Occipital lobe (tissue), 2 donors: ENCODE data around the gene ENTR1. TPM values are rescaled to one million over a fixed set of nuclear protein-coding genes. Genes with fewer than 3 reads are reported as not detected.
A peak's percentile ranks its signal among the peaks of the same experiment; 100 is the strongest.

Source experiments
- DNase-seq: peaks from one replicate; lab custom pipeline; 2025; lab: John Stamatoyannopoulos, UW
- total RNA-seq: library from RNA; depleted of rRNA; stranded (reverse); fragments of >200 nt; gene quantifications from one replicate; pipeline ENCODE4 v1.2.3, GENCODE V29; 2014

ENTR1 gene
- total RNA-seq, 1 donor from 2014 or later: 20.1 TPM

DNA sequence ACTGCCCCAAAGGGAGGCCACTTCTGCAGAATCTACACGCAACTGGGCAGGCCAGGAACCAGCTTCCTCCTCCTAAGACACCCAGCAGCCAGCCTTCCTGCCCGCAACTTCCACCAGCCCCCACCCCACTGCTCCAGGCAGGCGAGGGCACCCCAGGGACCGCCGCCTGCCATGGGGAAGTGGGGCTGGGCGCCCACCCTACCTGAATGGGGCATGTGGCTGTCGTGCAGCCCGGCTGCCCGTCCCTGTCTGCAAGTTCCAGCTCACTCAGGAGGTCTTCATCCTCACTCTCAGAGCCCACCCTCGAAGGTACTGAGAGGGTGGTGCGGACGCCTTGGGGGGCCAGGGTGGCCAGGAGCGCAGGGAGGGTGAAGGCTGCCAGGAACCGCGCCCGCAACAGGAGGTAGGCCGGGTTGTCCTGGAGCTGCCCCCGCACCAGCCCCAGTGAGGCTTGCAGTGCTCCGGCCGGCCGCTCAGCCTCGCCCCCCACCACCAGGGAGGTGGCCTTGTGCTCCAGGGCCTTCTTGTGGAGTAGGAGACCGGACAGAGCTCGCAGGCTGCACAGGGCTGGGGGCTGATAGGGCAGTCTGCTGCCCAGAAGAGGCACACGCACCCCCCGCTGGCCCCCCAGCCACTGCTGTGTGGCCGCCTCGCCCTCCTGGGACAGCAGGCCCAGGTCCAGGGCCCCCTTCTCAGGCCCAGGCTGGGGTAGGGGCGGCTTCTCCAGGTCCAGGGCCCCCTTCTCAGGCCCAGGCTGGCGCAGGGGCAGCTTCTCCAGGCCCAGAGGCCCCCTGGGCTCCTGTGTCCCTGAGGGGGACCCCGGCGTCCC, 32.9 kb downstream of the ENTR1 start:
- DNase-seq: no peak

DNA sequence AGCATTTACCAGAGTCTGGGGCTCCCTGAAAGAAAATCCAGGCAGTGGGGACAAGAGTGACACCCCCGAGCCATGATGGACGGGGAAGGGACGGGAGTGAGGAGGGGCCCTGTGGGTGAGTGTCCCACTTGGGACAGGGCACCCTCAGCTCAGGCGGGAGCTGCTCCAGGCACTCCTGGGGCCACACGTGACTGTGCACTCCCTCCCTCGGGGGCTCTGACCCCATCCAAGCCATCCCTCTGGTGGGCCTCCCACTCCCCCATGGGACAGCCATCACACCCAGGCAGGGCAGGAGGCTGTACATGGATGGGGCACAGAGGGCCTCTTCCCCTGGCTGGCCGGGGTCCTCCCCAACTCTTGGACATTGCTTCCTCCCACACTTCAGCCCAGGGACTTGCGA, 34.0 kb downstream of the ENTR1 start:
- DNase-seq: no peak

DNA sequence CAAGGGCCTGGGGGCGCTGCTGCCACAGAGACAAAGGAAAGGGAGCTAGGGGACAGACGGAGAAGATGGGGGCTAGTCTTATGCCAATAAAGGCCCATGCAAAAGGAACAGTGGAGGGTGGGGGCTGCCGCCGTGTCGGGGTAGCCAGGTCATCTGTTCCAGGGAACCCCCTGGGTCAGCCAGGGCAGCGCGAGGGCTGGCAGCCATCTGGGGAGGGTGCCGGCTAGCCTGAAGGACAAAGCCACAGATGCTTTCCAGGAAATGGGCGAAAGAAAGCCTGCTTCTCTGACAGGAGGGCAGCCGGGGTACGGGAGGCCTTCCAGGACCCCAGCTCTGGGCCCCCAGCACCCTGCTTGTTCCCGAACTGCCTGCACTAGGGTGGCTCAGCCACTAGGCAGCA, 35.3 kb downstream of the ENTR1 start:
- no peak for DNase-seq

DNA sequence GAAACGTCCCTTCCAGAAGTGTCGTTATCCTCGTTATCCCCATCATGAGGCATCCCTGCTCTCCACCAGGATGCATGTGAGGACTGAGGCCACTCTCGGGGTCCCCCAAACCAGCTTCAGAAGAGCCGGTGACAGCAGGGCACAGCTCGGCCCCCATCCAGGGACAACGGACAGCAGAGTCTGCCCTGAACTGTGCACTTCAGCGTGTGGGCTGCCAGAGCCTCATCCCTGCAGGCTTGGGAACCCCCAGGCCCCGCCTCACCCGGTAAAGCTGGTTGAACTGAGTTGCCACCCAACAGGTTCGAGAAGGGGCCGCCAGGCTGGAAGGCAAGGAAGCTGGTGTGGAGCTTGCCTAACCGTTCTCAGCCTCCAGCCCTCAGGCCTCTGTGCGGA, 36.2 kb downstream of the ENTR1 start:
- no peak for DNase-seq

DNA sequence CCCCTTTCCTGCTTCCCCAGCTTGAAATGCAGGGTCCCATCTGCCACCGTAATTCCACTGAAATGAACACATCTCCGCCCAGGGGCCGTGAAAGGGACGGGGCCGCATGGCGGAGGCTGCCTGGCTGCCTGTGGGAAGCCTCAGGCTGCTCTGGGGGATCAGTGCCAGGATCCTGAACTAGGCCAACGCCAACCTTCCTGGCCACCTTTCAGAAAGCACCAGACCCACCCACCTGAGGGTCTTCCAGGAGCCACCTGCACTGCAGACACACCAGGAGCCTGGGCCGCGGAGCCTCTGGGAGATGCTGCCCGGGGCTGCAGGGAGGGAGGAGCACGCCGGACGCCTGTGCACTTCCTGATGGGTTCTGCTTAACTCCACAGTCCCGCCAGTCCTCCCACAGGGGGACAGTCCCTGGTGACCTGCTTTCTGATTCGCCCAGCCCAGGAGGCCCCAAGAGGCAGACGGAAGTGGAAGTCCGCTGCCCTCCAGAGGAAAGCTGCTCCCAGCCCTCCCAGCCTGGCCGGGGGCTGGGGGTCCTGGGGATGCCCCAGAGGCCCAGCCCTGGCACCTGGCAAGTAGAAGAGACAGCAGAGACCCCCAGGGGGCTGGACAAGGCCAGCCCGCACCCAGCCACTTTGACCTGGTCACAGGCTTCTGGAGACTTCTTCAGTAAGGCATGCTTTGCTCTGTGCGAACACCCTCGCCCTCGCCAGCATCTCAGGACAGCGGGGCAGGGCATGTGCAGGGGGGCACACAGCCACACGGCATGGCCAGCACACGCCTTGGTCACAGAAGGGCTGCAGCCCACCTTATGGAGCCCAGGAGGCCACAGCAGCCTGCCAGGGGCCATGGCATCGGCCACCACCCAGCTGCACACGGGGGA, 36.9 kb downstream of the ENTR1 start, which contains the start of gene CARD9:
CARD9 (minus strand) TSS at position 370 of the 883 bp plus-strand sequence. CDS start 1,591 bp downstream, outside the sequence.
- DNase-seq: peak; percentile 35

DNA sequence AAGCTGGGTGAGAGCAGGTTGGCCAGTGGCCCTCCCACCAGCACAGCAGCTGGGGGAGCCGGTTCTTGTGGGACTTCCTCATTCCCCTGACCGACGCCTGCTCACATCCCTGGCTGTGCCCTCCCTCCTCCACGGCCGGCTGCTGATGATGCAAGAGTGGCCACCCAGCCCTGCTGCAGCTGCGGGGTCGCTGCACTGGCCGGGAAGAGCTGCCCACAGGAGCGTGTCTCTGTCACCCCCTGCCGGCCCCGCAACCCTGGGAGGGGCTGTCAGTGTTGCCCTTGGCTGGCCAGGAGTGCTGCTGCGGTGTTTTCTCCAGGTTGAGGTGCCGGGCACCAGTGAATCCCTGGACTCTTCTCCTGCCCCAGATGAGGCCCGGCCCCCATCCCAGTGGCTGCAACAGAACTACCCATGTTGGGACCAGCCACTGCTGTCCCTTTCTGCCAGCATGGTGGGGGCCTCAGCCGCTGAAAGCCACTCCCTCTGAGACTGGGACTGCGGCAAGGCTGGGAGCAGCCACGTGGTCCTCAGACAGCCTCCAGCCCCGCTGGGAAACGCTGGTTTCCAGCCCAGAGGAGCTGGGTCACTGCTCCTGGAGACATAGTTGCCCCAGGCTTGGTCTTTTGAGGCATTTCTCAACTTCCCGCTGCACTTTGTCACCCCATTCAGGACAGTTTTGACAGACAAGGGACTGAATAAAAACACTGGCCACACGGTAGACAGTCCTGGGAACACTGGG, 37.7 kb downstream of the ENTR1 start:
- DNase-seq: no peak

DNA sequence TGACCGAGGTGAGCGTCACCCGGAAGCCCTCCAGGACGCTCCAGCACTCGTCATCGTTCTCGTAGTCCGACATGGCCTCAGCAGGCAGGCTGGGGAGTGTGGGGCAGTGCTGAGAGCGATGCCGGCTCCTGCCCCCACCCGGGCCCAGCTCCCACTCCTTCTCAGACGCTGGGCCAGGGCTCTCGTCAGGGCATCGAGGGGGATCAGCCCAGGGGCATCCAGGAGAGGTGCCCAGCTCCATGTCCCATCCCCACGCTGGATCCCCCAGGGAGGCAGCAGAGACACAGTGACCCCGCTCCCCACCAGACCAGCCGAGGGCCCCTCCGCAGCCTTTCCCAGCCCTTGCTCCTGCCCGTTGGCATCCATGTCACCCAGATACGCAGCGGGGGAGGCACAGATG, 38.4 kb downstream of the ENTR1 start:
- no peak for DNase-seq

DNA sequence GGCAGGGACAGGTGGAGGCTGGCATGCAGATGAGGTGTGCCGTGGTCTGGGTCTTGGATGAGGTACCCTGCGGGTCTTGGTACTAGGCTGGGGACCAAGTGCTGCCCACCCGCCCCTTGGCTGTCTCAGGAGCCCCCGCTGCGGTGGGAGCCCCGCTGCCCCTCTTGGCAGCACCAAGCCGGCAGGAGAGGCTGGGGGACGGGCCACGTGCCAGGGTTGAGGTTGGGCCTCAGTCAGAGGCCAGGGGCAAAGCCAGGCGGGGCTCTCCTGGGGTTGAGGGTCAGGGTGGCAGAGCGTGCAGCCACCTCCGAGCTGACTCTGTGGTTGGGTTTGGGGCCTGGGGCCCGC, 38.9 kb downstream of the ENTR1 start:
- no peak for DNase-seq

DNA sequence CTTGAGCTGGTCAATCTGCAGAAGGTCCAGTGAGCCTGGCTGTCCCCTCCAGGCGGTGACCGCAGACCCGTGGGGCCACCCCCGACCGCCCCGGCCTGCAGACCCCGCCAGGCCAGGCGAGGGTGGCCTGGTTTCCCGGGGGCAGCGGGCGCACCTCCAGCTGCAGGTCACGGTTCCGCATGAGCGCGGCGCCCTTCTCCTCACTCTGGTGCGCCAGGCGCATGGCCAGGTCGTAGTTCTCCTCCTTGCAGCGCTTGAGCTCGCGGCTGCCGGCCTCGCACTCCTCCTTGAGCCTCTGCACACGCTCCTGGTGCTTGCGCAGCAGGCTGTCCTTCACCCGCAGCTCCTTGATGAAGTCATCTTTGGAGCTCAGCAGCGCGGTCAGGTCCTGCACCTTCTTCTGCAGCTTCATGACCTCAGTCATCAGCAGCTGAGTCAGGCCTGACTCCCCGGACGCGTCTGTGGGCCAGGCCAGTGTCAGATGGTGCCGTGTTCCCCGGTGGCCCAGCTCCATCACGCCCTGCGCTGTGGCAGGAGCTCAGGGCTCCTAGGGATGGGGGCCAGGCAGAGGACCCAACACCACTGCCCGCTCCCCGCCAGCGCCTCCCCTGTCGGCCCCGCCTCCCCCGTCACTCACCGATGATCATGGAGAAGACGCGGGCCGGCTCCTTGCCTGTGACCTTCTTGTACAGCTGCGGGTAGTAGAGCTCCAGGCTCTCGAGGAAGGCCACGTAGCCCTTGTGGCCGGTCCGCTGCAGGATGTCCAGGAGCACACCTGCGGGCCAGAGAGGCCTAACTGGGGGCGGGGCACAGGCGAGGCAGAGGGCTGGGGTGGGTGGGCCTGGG, 39.5 kb downstream of the ENTR1 start:
- DNase-seq: no peak

DNA sequence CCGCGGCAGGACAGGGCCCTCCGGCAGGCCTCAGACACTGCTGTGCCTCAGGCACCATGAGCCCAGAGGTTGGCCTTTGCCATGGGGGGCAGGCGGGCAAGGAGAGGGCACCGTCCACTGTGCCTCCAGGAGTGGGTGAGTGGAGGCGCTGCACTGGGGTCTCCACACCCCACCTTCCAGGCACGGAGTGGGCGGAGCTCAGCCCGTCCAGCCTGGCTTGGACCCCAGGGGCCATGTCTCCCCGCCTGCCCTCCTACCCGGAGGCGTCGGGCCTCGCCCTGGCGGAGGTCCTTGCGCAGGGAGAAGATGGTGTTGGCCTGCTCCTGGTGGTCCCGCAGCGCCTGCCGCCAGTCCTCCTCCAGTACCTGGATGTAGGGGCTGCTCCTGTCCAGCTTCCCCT, 40.4 kb downstream of the ENTR1 start:
- no peak for DNase-seq

DNA sequence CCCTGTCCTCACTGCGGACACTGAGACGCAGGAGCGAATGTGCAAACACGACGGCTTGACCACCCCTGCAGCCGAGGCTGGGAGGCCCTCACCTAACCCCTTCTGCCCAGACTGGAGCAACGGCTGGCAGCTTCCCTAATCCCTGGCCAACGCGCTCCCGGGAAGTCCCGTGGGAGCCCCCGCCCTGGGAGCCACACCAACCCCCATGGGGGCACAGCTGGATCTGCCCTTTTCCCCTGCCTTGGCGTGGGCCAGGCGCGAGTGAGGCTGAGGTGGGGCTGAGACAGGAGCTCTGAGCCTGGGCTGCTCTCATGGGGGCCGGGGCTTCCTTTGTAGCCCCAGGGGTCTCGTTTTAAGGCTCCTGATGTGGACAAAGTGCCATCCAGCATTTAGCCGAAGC, 42.2 kb downstream of the ENTR1 start:
- DNase-seq: no peak

DNA sequence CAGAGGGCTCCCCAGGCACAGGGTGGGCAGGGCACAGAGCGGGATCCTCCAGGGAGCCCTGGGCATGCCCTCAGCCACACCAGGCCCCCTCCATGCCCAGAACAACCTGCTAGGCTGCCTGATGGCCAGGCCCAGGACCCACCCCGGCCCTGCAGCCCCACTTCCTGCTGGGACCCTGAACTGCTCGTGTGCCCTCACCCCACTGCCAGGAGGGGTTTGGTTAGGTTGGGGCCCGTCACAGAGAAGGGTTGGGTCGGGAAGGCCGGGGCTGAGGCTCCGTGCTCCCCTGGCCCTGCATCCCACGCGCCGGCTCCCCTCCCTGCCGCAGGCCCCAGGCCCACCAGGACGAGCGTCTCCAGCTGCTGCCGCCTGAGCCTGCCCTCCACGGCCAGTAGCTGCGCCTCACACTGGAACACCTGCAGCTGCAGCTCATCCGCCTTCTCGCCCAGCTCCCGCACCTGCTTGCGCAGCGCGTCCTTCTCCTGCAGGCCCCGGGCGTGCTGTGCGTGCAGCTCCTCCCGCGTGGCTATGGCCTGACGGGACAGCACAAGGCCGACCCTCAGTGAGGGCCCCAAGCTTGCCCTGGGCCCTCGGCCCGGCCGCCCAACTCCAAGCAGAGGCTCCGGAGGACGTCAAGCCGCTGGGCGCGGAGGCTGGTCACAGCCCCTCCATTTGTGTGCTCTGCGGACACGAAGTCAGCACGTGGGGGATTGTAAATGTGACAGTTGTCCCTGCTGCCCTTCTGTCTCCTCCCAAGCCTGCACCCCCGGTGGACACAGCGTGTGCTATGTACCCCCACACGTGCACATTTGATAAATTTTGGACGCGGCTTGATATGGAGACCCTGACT, 42.9 kb downstream of the ENTR1 start:
- DNase-seq: no peak

DNA sequence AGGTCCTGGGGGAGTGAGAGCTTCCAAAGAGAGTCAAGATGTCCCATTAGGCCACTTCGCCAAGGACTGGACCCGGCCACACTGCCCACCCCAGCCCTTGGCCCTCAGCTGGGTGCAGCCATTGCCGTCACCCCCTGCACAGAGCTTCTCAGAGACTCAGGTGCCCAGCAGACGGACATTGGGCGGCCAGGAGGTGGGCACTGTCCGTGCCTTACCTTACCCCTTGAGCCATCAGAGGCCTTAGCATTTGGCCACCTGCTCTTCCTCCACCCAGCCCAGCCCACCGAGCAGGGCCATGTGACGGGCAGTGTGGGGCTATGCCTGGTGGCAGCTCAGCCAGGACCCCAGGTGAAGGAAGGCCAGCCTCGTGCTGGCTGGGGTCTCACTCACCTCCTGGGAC, 43.6 kb downstream of the ENTR1 start:
- DNase-seq: no peak

DNA sequence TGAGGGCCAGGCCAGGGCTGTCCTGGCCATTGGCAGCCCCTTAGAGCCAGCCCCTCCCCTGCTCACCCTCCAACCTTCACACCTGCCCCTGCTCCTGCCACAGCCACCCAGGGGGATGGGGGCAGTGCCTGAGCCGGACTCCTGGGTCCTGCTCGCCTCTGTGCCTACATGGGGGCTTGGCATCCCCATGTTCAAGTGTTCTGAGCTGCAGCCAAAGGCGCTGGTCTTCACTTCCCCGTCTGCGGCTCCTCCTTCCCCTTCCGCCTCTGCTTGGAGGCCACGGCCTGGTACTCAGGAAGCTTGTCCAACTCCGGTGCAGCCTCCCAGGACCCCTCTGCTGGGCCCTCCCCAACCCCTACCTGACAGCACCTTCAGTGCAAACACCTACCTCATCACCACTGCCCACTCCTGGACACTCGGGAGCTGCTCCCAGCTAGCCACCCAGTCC, 44.6 kb downstream of the ENTR1 start:
- DNase-seq: no peak

DNA sequence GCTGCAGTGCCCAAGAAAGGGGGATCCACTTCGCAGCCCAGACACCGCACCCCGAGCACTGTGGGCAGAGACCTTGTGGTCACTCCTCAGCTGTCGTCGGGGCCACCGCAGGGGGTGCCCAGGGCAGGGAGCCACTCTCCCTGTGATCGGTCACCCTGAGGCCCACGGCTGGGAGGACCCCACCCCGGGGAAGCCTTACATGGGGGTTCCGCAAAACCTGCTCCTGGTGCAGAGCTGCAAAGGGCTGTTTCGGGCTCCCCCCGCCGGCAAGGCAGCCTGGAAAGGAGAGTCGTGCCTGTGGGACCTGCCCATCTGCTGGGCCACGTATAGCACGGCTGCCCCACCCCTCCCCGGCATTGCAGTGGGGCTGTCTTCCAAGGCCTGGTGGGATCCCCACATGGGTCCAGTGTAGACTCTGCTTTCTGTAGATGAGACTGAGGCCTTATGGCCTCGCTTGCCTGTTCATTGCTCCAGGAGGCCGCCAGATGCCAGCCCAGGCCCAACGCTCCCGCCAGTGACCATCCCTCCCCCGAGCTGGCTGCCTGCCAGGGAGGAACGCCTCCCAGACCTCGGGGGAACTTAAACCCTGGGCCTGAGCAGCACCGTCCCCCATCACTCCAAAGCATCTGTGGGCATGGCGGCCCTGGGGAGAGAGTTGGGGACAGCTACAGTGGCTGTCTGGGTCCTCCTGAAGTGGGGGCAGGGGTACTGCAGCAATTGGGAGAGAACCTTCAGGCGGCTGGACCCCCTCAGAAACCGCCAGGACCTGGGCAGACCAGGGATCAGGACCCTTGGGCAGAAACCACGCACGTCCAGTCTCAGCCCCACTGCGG, 45.3 kb downstream of the ENTR1 start:
- DNase-seq: no peak

DNA sequence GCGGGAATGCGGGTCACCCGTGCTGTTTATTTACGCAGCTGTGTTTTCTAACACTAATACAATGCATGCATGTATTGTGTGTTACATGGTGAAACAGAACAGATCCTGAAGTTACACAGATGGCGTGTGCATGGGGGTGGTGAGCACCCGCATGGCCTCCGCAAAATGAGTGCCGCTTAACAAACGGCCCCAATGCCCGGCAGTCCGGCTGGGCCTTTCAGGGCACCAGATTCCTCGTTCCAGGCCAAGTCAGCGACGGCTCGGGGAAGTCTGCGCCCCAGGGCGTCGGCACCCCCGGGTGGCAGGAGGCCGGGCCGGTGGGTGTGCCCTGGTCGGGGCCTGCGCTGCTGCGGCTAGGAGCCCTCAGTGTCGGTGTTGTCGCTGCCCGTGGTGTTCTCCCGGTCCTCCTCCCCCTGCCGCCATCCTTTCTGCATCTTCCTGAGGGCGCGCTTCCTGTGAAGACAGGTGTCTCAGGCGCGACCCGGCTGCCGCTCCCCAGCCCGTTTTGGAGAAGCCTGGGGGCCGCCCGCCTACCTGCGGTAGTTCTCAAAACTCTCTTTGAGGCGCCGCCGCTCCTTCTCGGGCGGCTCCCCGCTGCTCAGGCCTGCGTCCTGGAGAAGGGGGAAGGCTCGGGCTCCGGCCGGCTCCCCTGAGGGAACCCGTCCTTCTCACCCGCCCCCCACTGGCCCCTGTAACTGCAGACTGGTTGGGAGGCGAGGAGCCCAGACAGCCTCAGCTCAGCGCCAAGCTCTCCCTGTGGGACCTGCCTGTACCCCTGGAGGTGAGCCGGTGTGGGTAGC, 46.3 kb downstream of the ENTR1 start:
- no peak for DNase-seq

DNA sequence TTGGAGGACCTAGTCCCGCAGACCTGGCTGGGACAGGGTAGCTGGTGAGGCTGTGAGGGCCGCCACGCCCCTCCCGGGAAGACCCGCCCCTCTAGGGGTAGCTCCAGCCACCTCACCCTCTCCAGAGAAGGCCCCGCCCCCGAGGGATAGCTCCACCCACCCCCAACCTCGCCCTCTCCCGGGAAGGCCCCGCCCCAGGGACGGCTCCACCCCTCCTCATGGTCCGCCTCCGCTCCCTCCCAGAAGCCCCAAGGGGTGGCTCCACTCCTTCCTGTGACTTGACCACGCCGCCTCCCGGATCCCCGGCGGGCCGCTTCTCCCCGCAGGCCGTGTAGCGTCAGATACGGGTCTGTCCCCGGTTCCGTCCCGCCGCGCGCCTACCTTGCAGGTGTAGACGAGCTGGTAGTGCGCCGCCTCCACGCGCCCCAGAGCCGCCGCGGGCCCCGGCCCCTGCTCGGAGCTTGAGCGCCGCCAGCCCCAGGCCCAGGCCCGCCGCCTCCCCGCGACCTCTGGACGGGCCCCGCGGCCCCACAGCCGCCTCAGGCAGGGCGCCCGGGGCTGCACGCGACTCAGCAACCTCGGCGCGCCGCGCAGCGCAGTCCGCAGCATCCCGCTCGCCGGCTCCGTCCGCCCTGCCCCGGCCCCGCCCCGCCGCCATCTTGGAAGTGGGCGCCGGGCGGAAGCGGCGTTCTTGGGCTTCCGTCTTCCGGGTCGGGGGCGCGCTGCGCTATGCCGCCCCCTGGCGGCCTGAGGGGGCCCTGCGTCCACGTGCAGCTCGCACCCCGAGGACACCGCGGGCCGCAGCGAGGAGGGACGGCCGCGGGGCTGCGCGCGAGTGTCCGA, 47.1 kb downstream of the ENTR1 start, which contains the start of gene DNLZ:
DNLZ (minus strand) TSS at position 639 of the 843 bp plus-strand sequence; CDS start at position 609, 30 bp downstream.
- peak; percentile 93 for DNase-seq
